ENCODE results near the gene NUP210. TPM values are rescaled to one million over a fixed set of nuclear protein-coding genes. Genes with fewer than 3 reads are reported as not detected.

NUP210 gene
- total RNA-seq, 1 donor from 2014 or later, result 1.4 TPM

DNA sequence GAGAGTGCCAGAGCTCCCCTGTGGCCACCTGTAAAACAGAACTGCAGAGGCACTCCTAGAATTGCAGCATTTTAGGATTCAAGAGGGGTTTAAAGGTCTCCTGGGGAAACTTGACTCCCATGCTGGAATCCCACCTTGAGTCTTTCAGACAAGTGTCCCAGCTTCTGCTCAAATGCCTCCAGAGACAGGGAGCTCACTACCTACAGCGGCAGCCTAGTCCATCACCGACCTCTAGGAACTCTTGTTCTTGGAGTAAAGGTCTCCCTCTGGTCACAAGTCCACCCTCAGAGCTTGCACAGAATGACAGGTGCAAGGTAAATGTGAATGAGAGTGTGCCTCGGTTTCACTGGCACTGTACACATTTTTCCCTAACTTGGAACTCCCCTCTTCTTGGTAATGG is 72.0 kb downstream of the NUP210 start:
- H3K36me3 Mint-ChIP-seq (ENCODE audit: unreplicated experiment), result no peaks in the 10 kb centered on the region
- H3K4me3 Mint-ChIP-seq (ENCODE audit: unreplicated experiment), result no peak overlapping the region
- no peak for DNase-seq (ENCODE audit: extremely low spot score, unreplicated experiment)
- no peaks in the 10 kb centered on the region for H3K9me3 Mint-ChIP-seq (ENCODE audit: unreplicated experiment)
- H3K27ac Mint-ChIP-seq (ENCODE audit: unreplicated experiment), result no peak overlapping the region
- peaks cover 4% of the 10 kb centered on the region for H3K27me3 Mint-ChIP-seq (ENCODE audit: unreplicated experiment)
- peaks cover 38% of the 10 kb centered on the region for H3K4me1 Mint-ChIP-seq (ENCODE audit: unreplicated experiment)
- TF ChIP-seq, protein P1, sequence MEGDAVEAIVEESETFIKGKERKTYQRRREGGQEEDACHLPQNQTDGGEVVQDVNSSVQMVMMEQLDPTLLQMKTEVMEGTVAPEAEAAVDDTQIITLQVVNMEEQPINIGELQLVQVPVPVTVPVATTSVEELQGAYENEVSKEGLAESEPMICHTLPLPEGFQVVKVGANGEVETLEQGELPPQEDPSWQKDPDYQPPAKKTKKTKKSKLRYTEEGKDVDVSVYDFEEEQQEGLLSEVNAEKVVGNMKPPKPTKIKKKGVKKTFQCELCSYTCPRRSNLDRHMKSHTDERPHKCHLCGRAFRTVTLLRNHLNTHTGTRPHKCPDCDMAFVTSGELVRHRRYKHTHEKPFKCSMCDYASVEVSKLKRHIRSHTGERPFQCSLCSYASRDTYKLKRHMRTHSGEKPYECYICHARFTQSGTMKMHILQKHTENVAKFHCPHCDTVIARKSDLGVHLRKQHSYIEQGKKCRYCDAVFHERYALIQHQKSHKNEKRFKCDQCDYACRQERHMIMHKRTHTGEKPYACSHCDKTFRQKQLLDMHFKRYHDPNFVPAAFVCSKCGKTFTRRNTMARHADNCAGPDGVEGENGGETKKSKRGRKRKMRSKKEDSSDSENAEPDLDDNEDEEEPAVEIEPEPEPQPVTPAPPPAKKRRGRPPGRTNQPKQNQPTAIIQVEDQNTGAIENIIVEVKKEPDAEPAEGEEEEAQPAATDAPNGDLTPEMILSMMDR (IDR thresholded peaks at IDR 0.05), result no peak

- H3K27ac Mint-ChIP-seq (ENCODE audit: unreplicated experiment), result peak overlapping the region; percentile 41
- H3K4me1 Mint-ChIP-seq (ENCODE audit: unreplicated experiment), result peaks cover 38% of the 10 kb centered on the region
- H3K9me3 Mint-ChIP-seq (ENCODE audit: unreplicated experiment), result peaks cover 3% of the 10 kb centered on the region
- DNase-seq (ENCODE audit: extremely low spot score, unreplicated experiment), result no peak
- TF ChIP-seq, protein P1 (IDR thresholded peaks at IDR 0.05), result no peak
- H3K27me3 Mint-ChIP-seq (ENCODE audit: unreplicated experiment), result peaks cover 4% of the 10 kb centered on the region
- no peaks in the 10 kb centered on the region for H3K36me3 Mint-ChIP-seq (ENCODE audit: unreplicated experiment)
- no peak overlapping the region for H3K4me3 Mint-ChIP-seq (ENCODE audit: unreplicated experiment)
These were observed 72.7 kb downstream of the NUP210 start for GRCh38 chr3:13347390-13347950.

GRCh38 chr3:13346481-13347389 is 73.4 kb downstream of the NUP210 start:
- peaks cover 8% of the 10 kb centered on the region for H3K9me3 Mint-ChIP-seq (ENCODE audit: unreplicated experiment)
- H3K27me3 Mint-ChIP-seq (ENCODE audit: unreplicated experiment), result peaks cover 4% of the 10 kb centered on the region
- no peaks in the 10 kb centered on the region for H3K36me3 Mint-ChIP-seq (ENCODE audit: unreplicated experiment)
- TF ChIP-seq, protein P1 (IDR thresholded peaks at IDR 0.05), result peak; percentile 13
- no peak for DNase-seq (ENCODE audit: extremely low spot score, unreplicated experiment)
- peaks cover 38% of the 10 kb centered on the region for H3K4me1 Mint-ChIP-seq (ENCODE audit: unreplicated experiment)
- no peak overlapping the region for H3K4me3 Mint-ChIP-seq (ENCODE audit: unreplicated experiment)
- H3K27ac Mint-ChIP-seq (ENCODE audit: unreplicated experiment), result no peak overlapping the region

DNA sequence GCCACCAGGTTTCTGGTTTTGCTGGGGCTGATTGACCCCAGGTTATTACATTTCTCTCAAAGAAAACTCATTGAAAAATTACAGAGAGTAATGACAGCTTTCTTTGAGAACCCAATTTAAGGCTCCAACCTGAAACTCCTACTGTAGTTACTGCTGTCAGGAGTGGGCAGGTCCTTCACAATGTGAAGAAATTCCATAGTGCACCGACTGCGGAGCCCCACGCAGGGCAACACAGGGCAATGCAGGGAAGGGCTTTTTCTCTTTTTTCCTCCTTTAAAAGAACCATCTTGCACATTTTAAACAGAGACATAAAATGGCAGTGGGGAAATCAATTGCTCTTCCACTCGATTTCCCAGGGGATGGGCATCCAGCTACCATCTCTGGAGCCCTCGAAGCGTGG is 74.3 kb downstream of the NUP210 start:
- Mint-ChIP-seq H3K27me3 (ENCODE audit: unreplicated experiment) (peaks cover 4% of the 10 kb centered on the region), H3K27ac (ENCODE audit: unreplicated experiment) (no peak overlapping the region), H3K9me3 (ENCODE audit: unreplicated experiment) (peaks cover 8% of the 10 kb centered on the region), H3K4me1 (ENCODE audit: unreplicated experiment) (peaks cover 38% of the 10 kb centered on the region), H3K36me3 (ENCODE audit: unreplicated experiment) (no peaks in the 10 kb centered on the region), H3K4me3 (ENCODE audit: unreplicated experiment) (no peak overlapping the region)
- no peak for DNase-seq (ENCODE audit: extremely low spot score, unreplicated experiment)
- TF ChIP-seq, protein P1 (IDR thresholded peaks at IDR 0.05), result no peak

DNA sequence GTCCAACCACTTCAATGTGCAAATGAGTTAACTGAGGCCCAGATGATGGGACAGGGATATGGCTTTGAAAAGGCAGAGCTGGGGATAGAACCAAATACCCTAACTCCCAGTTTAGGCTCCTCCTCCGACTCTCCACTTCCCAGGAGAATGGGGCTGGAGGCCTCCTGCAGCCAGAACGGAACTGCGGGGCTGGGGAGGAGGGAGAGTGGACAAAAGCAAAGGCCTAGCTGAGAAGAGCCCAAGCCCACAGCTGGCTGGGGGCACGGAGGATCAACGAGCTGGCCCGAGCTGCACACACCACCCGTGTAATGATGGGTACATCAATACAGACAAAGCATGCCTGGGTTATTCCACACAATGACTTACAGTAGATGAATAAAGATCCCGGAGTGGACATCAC is 74.8 kb downstream of the NUP210 start:
- Mint-ChIP-seq H3K36me3 (ENCODE audit: unreplicated experiment) (no peaks in the 10 kb centered on the region), H3K4me1 (ENCODE audit: unreplicated experiment) (peaks cover 38% of the 10 kb centered on the region), H3K27ac (ENCODE audit: unreplicated experiment) (no peak overlapping the region), H3K4me3 (ENCODE audit: unreplicated experiment) (no peak overlapping the region), H3K9me3 (ENCODE audit: unreplicated experiment) (peaks cover 8% of the 10 kb centered on the region), H3K27me3 (ENCODE audit: unreplicated experiment) (peaks cover 4% of the 10 kb centered on the region)
- no peak for DNase-seq (ENCODE audit: extremely low spot score, unreplicated experiment)
- TF ChIP-seq, protein P1 (IDR thresholded peaks at IDR 0.05), result no peak
